GM23338 (cell line): ENCODE results near the gene SPP2. TPM values are rescaled to one million over a fixed set of nuclear protein-coding genes. Genes with fewer than 3 reads are reported as not detected.

ENCODE experiments used
- ATAC-seq: fragments of 200-7000 bp; cut with Tn5 transposase; 3 replicates; pipeline ENCODE4 v1.9.1; 2020
- DNase-seq: peaks from one replicate; pipeline ENCODE4 v3.0.0-alpha.2; 2015; ENCODE audit warnings: low spot score
- H2AFZ ChIP-seq: fragments of 200-600 bp; sonication (generic); 2 replicates; pipeline ENCODE4 v1.8.0; 2016; ENCODE audit warnings: antibody characterized with exemption, mild to moderate bottlenecking, moderate library complexity
- H3F3A ChIP-seq: fragments of 200-600 bp; sonication (generic); replicated peaks from 2 replicates; pipeline ENCODE4 v1.8.0; 2017; ENCODE audit warnings: antibody characterized with exemption, mixed run types, low read depth
- H3K27ac ChIP-seq: fragments of 200-600 bp; sonication (generic); 2 replicates; pipeline ENCODE4 v1.6.1; 2016; ENCODE audit warnings: low read depth
- H3K27me3 ChIP-seq: fragments of 200-600 bp; sonication (generic); 2 replicates; pipeline ENCODE4 v1.8.0; 2016; ENCODE audit warnings: mild to moderate bottlenecking, mixed run types, moderate library complexity; ENCODE audit not compliant: insufficient read depth
- H3K36me3 ChIP-seq: fragments of 200-600 bp; sonication (generic); 2 replicates; pipeline ENCODE4 v1.8.0; 2016; ENCODE audit warnings: mild to moderate bottlenecking; ENCODE audit not compliant: insufficient read depth
- H3K4me1 ChIP-seq: fragments of 200-600 bp; sonication (generic); 2 replicates; pipeline ENCODE4 v1.8.0; 2016; ENCODE audit warnings: mild to moderate bottlenecking, moderate library complexity; ENCODE audit not compliant: insufficient read depth
- H3K4me2 ChIP-seq: fragments of 200-600 bp; sonication (generic); 2 replicates; pipeline ENCODE4 v1.7.1; 2017; ENCODE audit warnings: mixed run types
- H3K4me3 ChIP-seq: fragments of 200-600 bp; sonication (generic); 2 replicates; pipeline ENCODE4 v1.6.1; 2016; ENCODE audit warnings: mixed run types
- H3K79me2 ChIP-seq: fragments of 200-600 bp; sonication (generic); replicated peaks from 2 replicates; pipeline ENCODE4 v1.8.0; 2017; ENCODE audit warnings: mild to moderate bottlenecking; ENCODE audit not compliant: insufficient read depth
- H3K9me2 ChIP-seq: fragments of 200-600 bp; sonication (generic); 2 replicates; pipeline ENCODE4 v1.8.0; 2017; ENCODE audit not compliant: insufficient read depth
- H4K20me1 ChIP-seq: fragments of 200-600 bp; sonication (generic); replicated peaks from 2 replicates; pipeline ENCODE4 v1.8.0; 2017; ENCODE audit warnings: mild to moderate bottlenecking; ENCODE audit not compliant: insufficient read depth
- H3K27ac Mint-ChIP-seq: 2 replicates; pipeline ENCODE4 v1.8.0; 2020; ENCODE audit warnings: inconsistent platforms, mild to moderate bottlenecking, moderate library complexity, mixed read lengths
- H3K27me3 Mint-ChIP-seq: 3 replicates; pipeline ENCODE4 v1.8.0; 2022; ENCODE audit warnings: low read depth, mild to moderate bottlenecking, moderate library complexity, mixed read lengths, inconsistent platforms; ENCODE audit not compliant: insufficient read depth, poor library complexity
- H3K36me3 Mint-ChIP-seq: 3 replicates; pipeline ENCODE4 v1.8.0; 2021; ENCODE audit warnings: low read depth, mild to moderate bottlenecking, inconsistent platforms, moderate library complexity, mixed read lengths
- H3K4me1 Mint-ChIP-seq: 3 replicates; pipeline ENCODE4 v1.8.0; 2020; ENCODE audit warnings: mild to moderate bottlenecking, inconsistent platforms, mixed read lengths
- H3K4me3 Mint-ChIP-seq: 3 replicates; pipeline ENCODE4 v1.8.0; 2021; ENCODE audit warnings: moderate library complexity, mild to moderate bottlenecking, inconsistent platforms, mixed read lengths
- H3K9me3 Mint-ChIP-seq: 3 replicates; pipeline ENCODE4 v1.8.0; 2020; ENCODE audit warnings: moderate library complexity, mild to moderate bottlenecking, inconsistent platforms, mixed read lengths
- EZH2phosphoT487 ChIP-seq: fragments of 200-600 bp; sonication (generic); IDR thresholded peaks from one replicate; pipeline ENCODE4 v1.8.1; 2018; ENCODE audit warnings: antibody characterized with exemption; ENCODE audit not compliant: unreplicated experiment
- NANOG ChIP-seq: IDR thresholded peaks from 2 replicates; pipeline ENCODE4 v1.6.1; 2016; ENCODE audit warnings: antibody characterized with exemption, borderline replicate concordance
- POLR2AphosphoS5 ChIP-seq: IDR thresholded peaks from 2 replicates; pipeline ENCODE4 v1.6.1; 2016; ENCODE audit warnings: antibody characterized with exemption, low read depth
- REST ChIP-seq: IDR thresholded peaks from one replicate; pipeline ENCODE4 v1.6.1; 2018; ENCODE audit warnings: antibody characterized with exemption; ENCODE audit not compliant: unreplicated experiment
- ZNF331 ChIP-seq: fragments of 250-450 bp; sonication (Bioruptor Pico); IDR thresholded peaks from 2 replicates; pipeline ENCODE4 v1.5.0; 2020; ENCODE audit warnings: low read depth, mild to moderate bottlenecking, moderate library complexity
- ZNF462 ChIP-seq: fragments of 250-450 bp; sonication (Bioruptor Pico); IDR thresholded peaks from 2 replicates; pipeline ENCODE4 v1.5.0; 2020; ENCODE audit warnings: mild to moderate bottlenecking, moderate library complexity
- polyA plus RNA-seq: library from polyadenylated mRNA; unstranded; fragments of >200 nt; fragmentation: Nextera tagmentation; extraction: Ambion mirVana; gene quantifications from 2 replicates; pipeline ENCODE4 v1.2.1, GENCODE V29; 2016
- total RNA-seq: library from RNA; depleted of rRNA; stranded (reverse); fragments of >200 nt; shearing (Covaris generic); gene quantifications from 2 replicates; pipeline ENCODE4 v1.2.3, GENCODE V29; 2014
- TF ChIP-seq, protein P1 (sequence below), 2 experiments: fragments of 200-600 bp in 1 of 2; sonication (generic) in 1 of 2; conservative IDR thresholded peaks; 2 replicates each; pipeline versions ENCODE4 v1.5.1 to v1.6.1; 2016 to 2017; ENCODE audit warnings: antibody characterized with exemption in 2 of 2, low read depth in 2 of 2, mild to moderate bottlenecking in 2 of 2, moderate library complexity in 1 of 2

The SPP2 gene
- total and polyA plus RNA-seq, 2 experiments from 2014 or later: not detected

GRCh38 chr2:234066587-234066986 lies 16.1 kb downstream of the SPP2 start:
- H3K27me3 ChIP-seq: no peaks in the 10 kb centered on the region
- H3K27ac Mint-ChIP-seq: no peak overlapping the region
- H3K9me2 ChIP-seq: peaks cover 7% of the 10 kb centered on the region; the same call in 1 of the 2 replicates
- no peaks in the 10 kb centered on the region for H3K36me3 Mint-ChIP-seq
- no peak overlapping the region for H3K4me2 ChIP-seq
- H3K4me3 Mint-ChIP-seq: no peak overlapping the region
- no peak for DNase-seq
- H3K36me3 ChIP-seq: no peaks in the 10 kb centered on the region
- peaks cover 6% of the 10 kb centered on the region; the same call in 2 of the 3 replicates for H3K4me1 Mint-ChIP-seq
- no peaks in the 10 kb centered on the region for H3F3A ChIP-seq
- peaks cover 4% of the 10 kb centered on the region for H3K27me3 Mint-ChIP-seq
- no peak overlapping the region for H3K27ac ChIP-seq
- ATAC-seq: no peak
- TF ChIP-seq POLR2AphosphoS5: no peak
- TF ChIP-seq NANOG: no peak
- no peak for TF ChIP-seq REST
- TF ChIP-seq, protein P1, sequence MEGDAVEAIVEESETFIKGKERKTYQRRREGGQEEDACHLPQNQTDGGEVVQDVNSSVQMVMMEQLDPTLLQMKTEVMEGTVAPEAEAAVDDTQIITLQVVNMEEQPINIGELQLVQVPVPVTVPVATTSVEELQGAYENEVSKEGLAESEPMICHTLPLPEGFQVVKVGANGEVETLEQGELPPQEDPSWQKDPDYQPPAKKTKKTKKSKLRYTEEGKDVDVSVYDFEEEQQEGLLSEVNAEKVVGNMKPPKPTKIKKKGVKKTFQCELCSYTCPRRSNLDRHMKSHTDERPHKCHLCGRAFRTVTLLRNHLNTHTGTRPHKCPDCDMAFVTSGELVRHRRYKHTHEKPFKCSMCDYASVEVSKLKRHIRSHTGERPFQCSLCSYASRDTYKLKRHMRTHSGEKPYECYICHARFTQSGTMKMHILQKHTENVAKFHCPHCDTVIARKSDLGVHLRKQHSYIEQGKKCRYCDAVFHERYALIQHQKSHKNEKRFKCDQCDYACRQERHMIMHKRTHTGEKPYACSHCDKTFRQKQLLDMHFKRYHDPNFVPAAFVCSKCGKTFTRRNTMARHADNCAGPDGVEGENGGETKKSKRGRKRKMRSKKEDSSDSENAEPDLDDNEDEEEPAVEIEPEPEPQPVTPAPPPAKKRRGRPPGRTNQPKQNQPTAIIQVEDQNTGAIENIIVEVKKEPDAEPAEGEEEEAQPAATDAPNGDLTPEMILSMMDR (conservative IDR thresholded peaks at IDR 0.05; ENCODE audit: low read depth in 2 of 2): no peak
- TF ChIP-seq EZH2phosphoT487: no peak
- TF ChIP-seq ZNF331 (CRISPR knock-in tag): no peak
- no peak for TF ChIP-seq ZNF462
- H4K20me1 ChIP-seq: no peaks in the 10 kb centered on the region
- H2AFZ ChIP-seq: no peak overlapping the region
- peaks cover 12% of the 10 kb centered on the region for H3K9me3 Mint-ChIP-seq
- no peaks in the 10 kb centered on the region for H3K79me2 ChIP-seq
- no peaks in the 10 kb centered on the region for H3K4me1 ChIP-seq
- no peak overlapping the region for H3K4me3 ChIP-seq
